SK-N-SH treated with all-trans-retinoic acid at 6 μM for 48 hours (cell line): ENCODE data around the gene ADPRS.

Source experiments
- ARNTL ChIP-seq: fragments of 450-650 bp; formaldehyde crosslinking; IDR thresholded peaks from 2 replicates; pipeline ENCODE4 v1.5.0; 2020; ENCODE audit warnings: low read depth, mild to moderate bottlenecking, moderate library complexity, borderline replicate concordance
- POU6F1 ChIP-seq: fragments of 250-450 bp; sonication (Bioruptor Pico); IDR thresholded peaks from 2 replicates; pipeline ENCODE4 v1.8.0; 2021; ENCODE audit warnings: low read depth, mild to moderate bottlenecking, moderate library complexity, borderline replicate concordance
- SNAI2 ChIP-seq: fragments of 250-450 bp; sonication (Bioruptor Pico); IDR thresholded peaks from 2 replicates; pipeline ENCODE4 v1.5.0; 2020; ENCODE audit warnings: mild to moderate bottlenecking, moderate library complexity
- ZC3H10 ChIP-seq: fragments of 250-450 bp; sonication (Bioruptor Pico); IDR thresholded peaks from 2 replicates; pipeline ENCODE4 v1.5.1; 2021; ENCODE audit warnings: mild to moderate bottlenecking, moderate library complexity
- ZFP3 ChIP-seq: fragments of 250-450 bp; sonication (Bioruptor Pico); IDR thresholded peaks from 2 replicates; pipeline ENCODE4 v1.5.0; 2020; ENCODE audit warnings: mild to moderate bottlenecking, moderate library complexity
- ZFP30 ChIP-seq: fragments of 450-650 bp; formaldehyde crosslinking; IDR thresholded peaks from 2 replicates; pipeline ENCODE4 v1.5.0; 2022; ENCODE audit warnings: mild to moderate bottlenecking, moderate library complexity
- ZNF565 ChIP-seq: fragments of 450-650 bp; formaldehyde crosslinking; conservative IDR thresholded peaks from 2 replicates; pipeline ENCODE4 v1.5.0; 2020; ENCODE audit warnings: low read depth, mild to moderate bottlenecking, moderate library complexity
- TF ChIP-seq, protein P1 (sequence below): fragments of 250-450 bp; sonication (Bioruptor Pico); IDR thresholded peaks from 2 replicates; pipeline ENCODE4 v1.8.0; 2020; ENCODE audit warnings: mild to moderate bottlenecking, moderate library complexity, borderline replicate concordance
- TF ChIP-seq, protein P2 (sequence below): fragments of 250-450 bp; sonication (Bioruptor Pico); IDR thresholded peaks from 2 replicates; pipeline ENCODE4 v1.5.1; 2020; ENCODE audit warnings: low read depth, mild to moderate bottlenecking, moderate library complexity

GRCh38 chr1:36062315-36062714, 26.4 kb upstream of the ADPRS start:
- TF ChIP-seq, protein P1, sequence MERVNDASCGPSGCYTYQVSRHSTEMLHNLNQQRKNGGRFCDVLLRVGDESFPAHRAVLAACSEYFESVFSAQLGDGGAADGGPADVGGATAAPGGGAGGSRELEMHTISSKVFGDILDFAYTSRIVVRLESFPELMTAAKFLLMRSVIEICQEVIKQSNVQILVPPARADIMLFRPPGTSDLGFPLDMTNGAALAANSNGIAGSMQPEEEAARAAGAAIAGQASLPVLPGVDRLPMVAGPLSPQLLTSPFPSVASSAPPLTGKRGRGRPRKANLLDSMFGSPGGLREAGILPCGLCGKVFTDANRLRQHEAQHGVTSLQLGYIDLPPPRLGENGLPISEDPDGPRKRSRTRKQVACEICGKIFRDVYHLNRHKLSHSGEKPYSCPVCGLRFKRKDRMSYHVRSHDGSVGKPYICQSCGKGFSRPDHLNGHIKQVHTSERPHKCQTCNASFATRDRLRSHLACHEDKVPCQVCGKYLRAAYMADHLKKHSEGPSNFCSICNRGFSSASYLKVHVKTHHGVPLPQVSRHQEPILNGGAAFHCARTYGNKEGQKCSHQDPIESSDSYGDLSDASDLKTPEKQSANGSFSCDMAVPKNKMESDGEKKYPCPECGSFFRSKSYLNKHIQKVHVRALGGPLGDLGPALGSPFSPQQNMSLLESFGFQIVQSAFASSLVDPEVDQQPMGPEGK (CRISPR knock-in tag): no peak
- TF ChIP-seq ZNF565 (CRISPR knock-in tag) (no peak), SNAI2 (CRISPR knock-in tag) (no peak), ZC3H10 (CRISPR knock-in tag) (no peak), ZFP3 (no peak), ARNTL (no peak), POU6F1 (CRISPR knock-in tag) (no peak), ZFP30 (CRISPR knock-in tag) (no peak)
- TF ChIP-seq, protein P2, sequence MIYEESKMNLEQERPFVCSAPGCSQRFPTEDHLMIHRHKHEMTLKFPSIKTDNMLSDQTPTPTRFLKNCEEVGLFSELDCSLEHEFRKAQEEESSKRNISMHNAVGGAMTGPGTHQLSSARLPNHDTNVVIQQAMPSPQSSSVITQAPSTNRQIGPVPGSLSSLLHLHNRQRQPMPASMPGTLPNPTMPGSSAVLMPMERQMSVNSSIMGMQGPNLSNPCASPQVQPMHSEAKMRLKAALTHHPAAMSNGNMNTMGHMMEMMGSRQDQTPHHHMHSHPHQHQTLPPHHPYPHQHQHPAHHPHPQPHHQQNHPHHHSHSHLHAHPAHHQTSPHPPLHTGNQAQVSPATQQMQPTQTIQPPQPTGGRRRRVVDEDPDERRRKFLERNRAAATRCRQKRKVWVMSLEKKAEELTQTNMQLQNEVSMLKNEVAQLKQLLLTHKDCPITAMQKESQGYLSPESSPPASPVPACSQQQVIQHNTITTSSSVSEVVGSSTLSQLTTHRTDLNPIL (CRISPR knock-in tag): no peak
